GM23338 (cell line): ENCODE results near the gene UBE2I. TPM values are rescaled to one million over a fixed set of nuclear protein-coding genes. Genes with fewer than 3 reads are reported as not detected.

Source experiments
- ATAC-seq: fragments of 200-7000 bp; cut with Tn5 transposase; 3 replicates; pipeline ENCODE4 v1.9.1; 2020
- DNase-seq: peaks from one replicate; pipeline ENCODE4 v3.0.0-alpha.2; 2015; ENCODE audit warnings: low spot score
- H2AFZ ChIP-seq: fragments of 200-600 bp; sonication (generic); 2 replicates; pipeline ENCODE4 v1.8.0; 2016; ENCODE audit warnings: antibody characterized with exemption, mild to moderate bottlenecking, moderate library complexity
- H3F3A ChIP-seq: fragments of 200-600 bp; sonication (generic); replicated peaks from 2 replicates; pipeline ENCODE4 v1.8.0; 2017; ENCODE audit warnings: antibody characterized with exemption, mixed run types, low read depth
- H3K27ac ChIP-seq: fragments of 200-600 bp; sonication (generic); 2 replicates; pipeline ENCODE4 v1.6.1; 2016; ENCODE audit warnings: low read depth
- H3K27me3 ChIP-seq: fragments of 200-600 bp; sonication (generic); 2 replicates; pipeline ENCODE4 v1.8.0; 2016; ENCODE audit warnings: mild to moderate bottlenecking, mixed run types, moderate library complexity; ENCODE audit not compliant: insufficient read depth
- H3K36me3 ChIP-seq: fragments of 200-600 bp; sonication (generic); 2 replicates; pipeline ENCODE4 v1.8.0; 2016; ENCODE audit warnings: mild to moderate bottlenecking; ENCODE audit not compliant: insufficient read depth
- H3K4me1 ChIP-seq: fragments of 200-600 bp; sonication (generic); 2 replicates; pipeline ENCODE4 v1.8.0; 2016; ENCODE audit warnings: mild to moderate bottlenecking, moderate library complexity; ENCODE audit not compliant: insufficient read depth
- H3K4me2 ChIP-seq: fragments of 200-600 bp; sonication (generic); 2 replicates; pipeline ENCODE4 v1.7.1; 2017; ENCODE audit warnings: mixed run types
- H3K4me3 ChIP-seq: fragments of 200-600 bp; sonication (generic); 2 replicates; pipeline ENCODE4 v1.6.1; 2016; ENCODE audit warnings: mixed run types
- H3K79me2 ChIP-seq: fragments of 200-600 bp; sonication (generic); replicated peaks from 2 replicates; pipeline ENCODE4 v1.8.0; 2017; ENCODE audit warnings: mild to moderate bottlenecking; ENCODE audit not compliant: insufficient read depth
- H3K9me2 ChIP-seq: fragments of 200-600 bp; sonication (generic); 2 replicates; pipeline ENCODE4 v1.8.0; 2017; ENCODE audit not compliant: insufficient read depth
- H4K20me1 ChIP-seq: fragments of 200-600 bp; sonication (generic); replicated peaks from 2 replicates; pipeline ENCODE4 v1.8.0; 2017; ENCODE audit warnings: mild to moderate bottlenecking; ENCODE audit not compliant: insufficient read depth
- H3K27ac Mint-ChIP-seq: 2 replicates; pipeline ENCODE4 v1.8.0; 2020; ENCODE audit warnings: inconsistent platforms, mild to moderate bottlenecking, moderate library complexity, mixed read lengths
- H3K27me3 Mint-ChIP-seq: 3 replicates; pipeline ENCODE4 v1.8.0; 2022; ENCODE audit warnings: low read depth, mild to moderate bottlenecking, moderate library complexity, mixed read lengths, inconsistent platforms; ENCODE audit not compliant: insufficient read depth, poor library complexity
- H3K36me3 Mint-ChIP-seq: 3 replicates; pipeline ENCODE4 v1.8.0; 2021; ENCODE audit warnings: low read depth, mild to moderate bottlenecking, inconsistent platforms, moderate library complexity, mixed read lengths
- H3K4me1 Mint-ChIP-seq: 3 replicates; pipeline ENCODE4 v1.8.0; 2020; ENCODE audit warnings: mild to moderate bottlenecking, inconsistent platforms, mixed read lengths
- H3K4me3 Mint-ChIP-seq: 3 replicates; pipeline ENCODE4 v1.8.0; 2021; ENCODE audit warnings: moderate library complexity, mild to moderate bottlenecking, inconsistent platforms, mixed read lengths
- H3K9me3 Mint-ChIP-seq: 3 replicates; pipeline ENCODE4 v1.8.0; 2020; ENCODE audit warnings: moderate library complexity, mild to moderate bottlenecking, inconsistent platforms, mixed read lengths
- CREB1 ChIP-seq: fragments of 250-450 bp; sonication (Bioruptor Pico); IDR thresholded peaks from 2 replicates; pipeline ENCODE4 v1.5.0; 2020; ENCODE audit warnings: low read depth, mild to moderate bottlenecking, moderate library complexity
- CTCF ChIP-seq, 2 experiments: fragments of 200-600 bp in 1 of 2; sonication (generic) in 1 of 2; conservative IDR thresholded peaks; 2 replicates each; pipeline versions ENCODE4 v1.5.1 to v1.6.1; 2016 to 2017; ENCODE audit warnings: antibody characterized with exemption in 2 of 2, low read depth in 2 of 2, mild to moderate bottlenecking in 2 of 2, moderate library complexity in 1 of 2
- EZH2 ChIP-seq: fragments of 200-600 bp; sonication (generic); IDR thresholded peaks from one replicate; pipeline ENCODE4 v1.8.0; 2017; ENCODE audit warnings: antibody characterized with exemption, mild to moderate bottlenecking, low read depth; ENCODE audit not compliant: unreplicated experiment
- EZH2phosphoT487 ChIP-seq: fragments of 200-600 bp; sonication (generic); IDR thresholded peaks from one replicate; pipeline ENCODE4 v1.8.1; 2018; ENCODE audit warnings: antibody characterized with exemption; ENCODE audit not compliant: unreplicated experiment
- JUNB ChIP-seq: IDR thresholded peaks from one replicate; pipeline ENCODE4 v1.6.1; 2016; ENCODE audit warnings: antibody characterized with exemption; ENCODE audit not compliant: unreplicated experiment
- NANOG ChIP-seq: IDR thresholded peaks from 2 replicates; pipeline ENCODE4 v1.6.1; 2016; ENCODE audit warnings: antibody characterized with exemption, borderline replicate concordance
- POLR2AphosphoS5 ChIP-seq: IDR thresholded peaks from 2 replicates; pipeline ENCODE4 v1.6.1; 2016; ENCODE audit warnings: antibody characterized with exemption, low read depth
- REST ChIP-seq: IDR thresholded peaks from one replicate; pipeline ENCODE4 v1.6.1; 2018; ENCODE audit warnings: antibody characterized with exemption; ENCODE audit not compliant: unreplicated experiment
- STAT1 ChIP-seq: IDR thresholded peaks from one replicate; pipeline ENCODE4 v1.6.1; 2016; ENCODE audit warnings: antibody characterized with exemption; ENCODE audit not compliant: unreplicated experiment
- ZNF114 ChIP-seq: fragments of 250-450 bp; sonication (Bioruptor Pico); IDR thresholded peaks from 2 replicates; pipeline ENCODE4 v1.5.0; 2020; ENCODE audit warnings: mild to moderate bottlenecking, moderate library complexity
- ZNF331 ChIP-seq: fragments of 250-450 bp; sonication (Bioruptor Pico); IDR thresholded peaks from 2 replicates; pipeline ENCODE4 v1.5.0; 2020; ENCODE audit warnings: low read depth, mild to moderate bottlenecking, moderate library complexity
- ZNF462 ChIP-seq: fragments of 250-450 bp; sonication (Bioruptor Pico); IDR thresholded peaks from 2 replicates; pipeline ENCODE4 v1.5.0; 2020; ENCODE audit warnings: mild to moderate bottlenecking, moderate library complexity
- polyA plus RNA-seq: library from polyadenylated mRNA; unstranded; fragments of >200 nt; fragmentation: Nextera tagmentation; extraction: Ambion mirVana; gene quantifications from 2 replicates; pipeline ENCODE4 v1.2.1, GENCODE V29; 2016
- total RNA-seq: library from RNA; depleted of rRNA; stranded (reverse); fragments of >200 nt; shearing (Covaris generic); gene quantifications from 2 replicates; pipeline ENCODE4 v1.2.3, GENCODE V29; 2014
- TF ChIP-seq, protein P1 (sequence below): IDR thresholded peaks from 2 replicates; pipeline ENCODE4 v1.6.1; 2016; ENCODE audit warnings: antibody characterized with exemption

UBE2I gene
- total and polyA plus RNA-seq, 2 experiments from 2014 or later = 116 to 220 TPM

- no peak overlapping the region for H3K4me2 ChIP-seq
- H3K79me2 ChIP-seq = no peaks in the 10 kb centered on the region
- Mint-ChIP-seq H3K9me3 (peaks cover 15% of the 10 kb centered on the region), H3K27ac (no peak overlapping the region), H3K4me1 (peaks cover 8% of the 10 kb centered on the region), H3K4me3 (no peak overlapping the region), H3K27me3 (peaks cover 29% of the 10 kb centered on the region), H3K36me3 (no peaks in the 10 kb centered on the region)
- H3K27ac ChIP-seq = no peak overlapping the region
- 0 out of 2 replicates have a peak, but pooled peaks cover 2% of the 10 kb centered on the region for H4K20me1 ChIP-seq
- H3K9me2 ChIP-seq = no peaks in the 10 kb centered on the region
- ATAC-seq (no peak), DNase-seq (no peak)
- H3K36me3 ChIP-seq = no peaks in the 10 kb centered on the region
- no peaks in the 10 kb centered on the region for H3K4me1 ChIP-seq
- H3K4me3 ChIP-seq = no peak overlapping the region
- no peak overlapping the region for H2AFZ ChIP-seq
- no peak for TF ChIP-seq NANOG
- TF ChIP-seq CTCF (conservative IDR thresholded peaks at IDR 0.05; ENCODE audit: low read depth in 2 of 2) = no peak
- no peak for TF ChIP-seq STAT1
- no peak for TF ChIP-seq ZNF462
- TF ChIP-seq, protein P1, sequence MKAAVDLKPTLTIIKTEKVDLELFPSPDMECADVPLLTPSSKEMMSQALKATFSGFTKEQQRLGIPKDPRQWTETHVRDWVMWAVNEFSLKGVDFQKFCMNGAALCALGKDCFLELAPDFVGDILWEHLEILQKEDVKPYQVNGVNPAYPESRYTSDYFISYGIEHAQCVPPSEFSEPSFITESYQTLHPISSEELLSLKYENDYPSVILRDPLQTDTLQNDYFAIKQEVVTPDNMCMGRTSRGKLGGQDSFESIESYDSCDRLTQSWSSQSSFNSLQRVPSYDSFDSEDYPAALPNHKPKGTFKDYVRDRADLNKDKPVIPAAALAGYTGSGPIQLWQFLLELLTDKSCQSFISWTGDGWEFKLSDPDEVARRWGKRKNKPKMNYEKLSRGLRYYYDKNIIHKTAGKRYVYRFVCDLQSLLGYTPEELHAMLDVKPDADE = no peak
- no peak for TF ChIP-seq POLR2AphosphoS5
- TF ChIP-seq ZNF114 (CRISPR knock-in tag) = no peak
- TF ChIP-seq REST = no peak
- no peak for TF ChIP-seq CREB1 (CRISPR knock-in tag)
- TF ChIP-seq EZH2 = no peak
- no peak for TF ChIP-seq EZH2phosphoT487
- TF ChIP-seq JUNB = no peak
- TF ChIP-seq ZNF331 = no peak
- H3K27me3 ChIP-seq = no peaks in the 10 kb centered on the region
- H3F3A ChIP-seq = no peaks in the 10 kb centered on the region
Observed at GRCh38 chr16:1264345-1265089, 44.9 kb upstream of the UBE2I start.
